Esophagus squamous epithelium (tissue), 4 donors: ENCODE results near the gene TMEM263.

ENCODE experiments used
- POLR2A ChIP-seq, 4 donors: fragments of 450-650 bp; IDR thresholded peaks; one replicate each; pipeline ENCODE4 v1.6.1; 2017; ENCODE audit warnings: antibody characterized with exemption in 4 of 4, mild to moderate bottlenecking in 4 of 4, moderate library complexity in 3 of 4
- TF ChIP-seq, protein P1 (sequence below), 6 experiments: fragments of 450-650 bp in 4 of 6; fragments of 200-600 bp in 2 of 6; sonication (generic) in 2 of 6; IDR thresholded peaks; one replicate each; pipeline ENCODE4 v1.5.1; 2016 to 2019; ENCODE audit warnings: antibody characterized with exemption in 6 of 6, mild to moderate bottlenecking in 4 of 6, moderate library complexity in 4 of 6

DNA sequence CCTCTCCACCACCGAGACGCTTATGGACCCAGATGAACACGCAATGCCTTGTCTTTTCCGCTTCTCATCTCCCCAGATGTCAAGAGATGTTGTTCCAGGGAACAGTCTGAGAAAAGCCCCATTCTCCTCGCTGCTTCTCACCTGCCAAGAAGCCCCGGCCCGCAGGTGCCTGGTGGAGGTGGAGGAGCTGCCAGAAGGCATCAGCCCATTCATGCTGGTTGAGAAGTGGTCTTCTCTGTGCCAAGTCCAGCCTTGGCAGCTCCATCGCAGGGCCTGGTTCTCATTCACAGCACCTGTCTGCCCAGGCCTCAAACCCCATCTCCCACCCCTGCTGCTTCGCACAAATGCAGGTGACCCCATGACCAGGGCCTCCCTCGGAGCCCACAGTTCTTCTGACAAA is 42.3 kb upstream of the TMEM263 start:
- TF ChIP-seq, protein P1, sequence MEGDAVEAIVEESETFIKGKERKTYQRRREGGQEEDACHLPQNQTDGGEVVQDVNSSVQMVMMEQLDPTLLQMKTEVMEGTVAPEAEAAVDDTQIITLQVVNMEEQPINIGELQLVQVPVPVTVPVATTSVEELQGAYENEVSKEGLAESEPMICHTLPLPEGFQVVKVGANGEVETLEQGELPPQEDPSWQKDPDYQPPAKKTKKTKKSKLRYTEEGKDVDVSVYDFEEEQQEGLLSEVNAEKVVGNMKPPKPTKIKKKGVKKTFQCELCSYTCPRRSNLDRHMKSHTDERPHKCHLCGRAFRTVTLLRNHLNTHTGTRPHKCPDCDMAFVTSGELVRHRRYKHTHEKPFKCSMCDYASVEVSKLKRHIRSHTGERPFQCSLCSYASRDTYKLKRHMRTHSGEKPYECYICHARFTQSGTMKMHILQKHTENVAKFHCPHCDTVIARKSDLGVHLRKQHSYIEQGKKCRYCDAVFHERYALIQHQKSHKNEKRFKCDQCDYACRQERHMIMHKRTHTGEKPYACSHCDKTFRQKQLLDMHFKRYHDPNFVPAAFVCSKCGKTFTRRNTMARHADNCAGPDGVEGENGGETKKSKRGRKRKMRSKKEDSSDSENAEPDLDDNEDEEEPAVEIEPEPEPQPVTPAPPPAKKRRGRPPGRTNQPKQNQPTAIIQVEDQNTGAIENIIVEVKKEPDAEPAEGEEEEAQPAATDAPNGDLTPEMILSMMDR (IDR thresholded peaks at IDR 0.05): no peak
- no peak for TF ChIP-seq POLR2A (IDR thresholded peaks at IDR 0.05)
